GM12891 (cell line): ENCODE results near the gene SLC25A21.
"Not testable (repeated sequence)": the region's sequence is repeated elsewhere in the genome, so short reads cannot be mapped to it uniquely, and the experiment has no call there.

Experiments
- DNase-seq: peaks from one replicate; pipeline ENCODE4 v3.0.0; 2011; ENCODE audit warnings: low spot score; ENCODE audit not compliant: insufficient read length
- FAIRE-seq: peaks from 2 replicates; lab custom pipeline; 2011; peaks lifted over from hg19 to GRCh38; lab: Jason Lieb, UNC
- PAX5 ChIP-seq: IDR thresholded peaks from 2 replicates; pipeline ENCODE4 v1.6.1; 2011; ENCODE audit warnings: low read length, moderate library complexity, mild to moderate bottlenecking; ENCODE audit not compliant: insufficient read depth, severe bottlenecking
- POLR2A ChIP-seq: IDR thresholded peaks from 2 replicates; pipeline ENCODE4 v1.6.1; 2011; ENCODE audit warnings: low read depth, low read length, control low read depth
- POLR2AphosphoS5 ChIP-seq: IDR thresholded peaks from 2 replicates; pipeline ENCODE4 v1.6.1; 2011; ENCODE audit warnings: low read depth, low read length, control low read depth
- POU2F2 ChIP-seq: IDR thresholded peaks from 2 replicates; pipeline ENCODE4 v1.6.1; 2011; ENCODE audit warnings: low read depth, mild to moderate bottlenecking, control low read depth, low read length, moderate library complexity
- SPI1 ChIP-seq: IDR thresholded peaks from 2 replicates; pipeline ENCODE4 v1.6.1; 2011; ENCODE audit warnings: low read depth, low read length, control low read depth
- TAF1 ChIP-seq: IDR thresholded peaks from 2 replicates; pipeline ENCODE4 v1.6.1; 2011; ENCODE audit warnings: low read depth, low read length, control low read depth

SLC25A21 gene

DNA sequence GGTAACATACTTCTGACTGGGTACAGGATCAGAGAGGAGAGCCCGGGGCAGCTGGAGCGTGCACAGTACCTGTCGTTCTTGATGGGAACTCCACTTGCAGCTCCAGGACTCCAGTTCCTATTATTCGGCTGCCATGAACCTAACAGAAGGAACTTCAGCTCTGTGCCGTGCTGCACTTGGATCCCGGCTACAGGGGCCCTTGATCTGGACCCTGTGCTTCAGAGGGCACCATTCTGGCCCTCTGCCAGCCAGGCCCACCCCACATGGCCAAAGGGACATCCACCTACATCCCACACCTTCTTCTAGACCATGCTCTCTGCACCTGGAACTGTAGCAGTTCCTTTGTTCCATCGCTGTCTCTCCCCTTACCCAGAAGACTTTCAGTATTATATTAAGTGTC lies 452.6 kb downstream of the SLC25A21 start:
- DNase-seq: no peak
- no peak for FAIRE-seq
- TF ChIP-seq TAF1: no peak
- TF ChIP-seq SPI1: no peak
- no peak for TF ChIP-seq POLR2A
- TF ChIP-seq PAX5: no peak
- TF ChIP-seq POLR2AphosphoS5: no peak
- TF ChIP-seq POU2F2: no peak

DNA sequence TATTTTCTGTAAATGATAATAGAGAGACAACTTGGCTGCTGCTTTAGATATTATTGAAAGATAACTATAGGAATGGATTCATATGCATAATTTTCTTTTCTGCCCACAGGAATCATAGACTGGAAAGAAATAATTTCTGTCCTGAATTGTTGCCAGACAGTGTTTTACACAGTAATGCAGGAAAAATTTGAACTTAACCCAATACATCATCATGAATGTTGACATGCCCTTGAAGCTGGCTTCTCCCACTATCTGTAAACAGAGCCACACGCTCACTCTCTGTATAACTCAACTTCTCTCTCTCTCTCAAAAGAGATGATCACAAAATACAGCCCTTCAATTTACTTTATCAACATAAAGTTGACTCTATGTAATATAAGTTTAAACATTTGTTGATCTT lies 454.2 kb downstream of the SLC25A21 start:
- no peak for DNase-seq
- FAIRE-seq: no peak
- TF ChIP-seq POU2F2 (no peak), POLR2AphosphoS5 (no peak), TAF1 (no peak), PAX5 (no peak), POLR2A (no peak), SPI1 (no peak)

DNA sequence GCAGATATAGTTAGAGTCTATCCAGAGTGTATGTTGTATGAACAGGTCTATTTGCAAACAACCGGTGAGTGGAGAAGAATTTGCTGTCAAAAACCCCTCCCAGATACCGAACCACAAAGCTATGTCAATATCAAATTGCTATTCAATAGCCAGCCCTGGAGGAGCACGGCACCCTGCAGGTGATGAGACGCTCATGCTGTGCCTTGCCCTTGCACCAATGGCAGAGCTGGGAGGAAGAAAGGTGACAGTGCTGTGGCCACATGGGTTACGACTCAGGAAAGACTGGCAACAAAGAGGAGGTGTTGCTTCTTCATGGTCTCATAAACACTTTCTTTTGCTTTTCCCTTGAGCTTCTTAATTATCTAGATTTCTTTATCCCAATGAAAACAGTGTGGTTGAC lies 455.0 kb downstream of the SLC25A21 start:
- DNase-seq (no peak), FAIRE-seq (no peak)
- TF ChIP-seq POLR2AphosphoS5: no peak
- no peak for TF ChIP-seq TAF1
- TF ChIP-seq SPI1: no peak
- TF ChIP-seq POLR2A: no peak
- TF ChIP-seq PAX5: no peak
- TF ChIP-seq POU2F2: no peak

DNA sequence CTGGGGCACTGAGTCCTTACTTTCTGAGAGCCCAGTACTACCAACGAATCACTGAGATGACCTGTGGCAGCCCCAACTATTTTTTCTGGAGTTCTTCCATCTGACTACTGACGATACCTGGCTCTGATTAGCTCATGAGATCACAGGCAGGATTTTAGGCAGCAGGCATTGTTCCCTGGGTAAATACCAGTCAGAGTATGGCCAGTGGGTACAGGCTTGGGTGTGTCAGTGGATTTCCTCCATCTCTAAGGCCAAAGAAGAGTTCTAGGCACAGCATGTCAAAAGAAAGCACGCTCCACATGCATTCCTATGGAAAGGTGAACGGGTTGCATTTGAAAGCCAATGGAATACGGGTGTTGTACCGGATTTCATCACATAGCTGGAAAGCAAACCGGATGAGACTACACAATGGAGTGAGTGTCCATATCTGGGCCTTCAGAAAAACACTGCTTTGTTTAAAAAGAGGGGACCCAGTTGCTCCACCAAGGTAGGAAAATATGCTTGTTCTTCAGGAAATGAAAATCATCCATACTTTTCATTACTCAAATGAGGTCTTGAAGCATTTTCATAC lies 455.7 kb downstream of the SLC25A21 start:
- TF ChIP-seq SPI1 (no peak), POLR2A (no peak), PAX5 (no peak), POLR2AphosphoS5 (no peak), TAF1 (no peak), POU2F2 (no peak)
- no peak for DNase-seq
- no peak for FAIRE-seq

DNA sequence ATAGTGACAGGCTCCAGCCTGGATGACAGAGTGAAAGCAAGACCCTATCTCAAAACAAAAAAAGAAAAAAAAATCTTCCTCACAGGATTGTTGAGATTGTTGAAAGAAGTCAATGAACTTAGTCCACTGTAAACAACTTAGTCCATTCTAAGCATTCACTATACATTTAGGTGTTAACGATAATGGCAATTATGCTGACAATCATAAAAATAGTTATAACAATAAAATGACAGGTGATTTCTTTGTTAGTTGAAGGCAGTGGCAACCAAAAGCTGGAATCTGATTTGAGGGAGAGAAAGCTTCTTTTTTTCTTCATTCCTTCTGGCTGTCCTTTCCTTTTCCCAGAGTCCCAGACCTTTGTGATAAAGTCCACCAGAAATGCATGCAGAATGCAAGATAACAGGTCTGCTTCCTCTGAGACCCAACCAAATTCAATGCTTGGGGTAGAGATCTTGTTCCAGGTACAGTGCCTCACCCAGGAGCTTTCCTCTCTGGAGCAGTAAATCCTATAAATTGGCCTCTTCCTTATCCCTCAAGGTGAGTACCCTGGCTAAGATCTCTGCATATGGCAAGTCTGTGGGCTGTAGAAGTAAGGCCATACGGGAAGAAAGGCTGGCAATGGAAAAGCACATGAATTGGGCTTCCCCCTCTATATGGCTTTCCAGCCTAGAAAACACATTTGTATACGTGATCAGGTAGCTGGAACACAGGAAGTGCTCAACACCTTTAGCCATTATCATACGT lies 458.3 kb downstream of the SLC25A21 start:
- TF ChIP-seq TAF1: no peak
- no peak for TF ChIP-seq SPI1
- TF ChIP-seq PAX5: no peak
- no peak for TF ChIP-seq POLR2AphosphoS5
- no peak for TF ChIP-seq POLR2A
- no peak for FAIRE-seq
- DNase-seq: no peak

DNA sequence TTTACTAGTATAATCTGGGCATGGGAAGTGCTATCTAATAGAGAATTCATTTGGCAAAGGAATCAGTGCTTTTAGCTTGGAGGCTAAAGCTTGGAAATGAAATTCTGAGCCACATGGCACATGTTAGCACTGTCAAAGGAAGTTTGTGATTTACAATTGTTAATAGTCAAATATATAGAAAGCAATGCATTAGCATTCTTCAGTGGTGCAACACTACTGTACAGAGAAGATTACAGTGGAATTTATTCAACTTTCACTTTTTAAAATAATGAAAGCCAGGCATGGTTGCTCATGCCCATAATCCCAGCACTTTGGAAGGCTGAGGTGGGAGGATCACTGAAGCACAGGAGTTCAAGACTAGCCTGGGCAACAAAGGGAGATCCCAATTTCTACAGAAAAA lies 464.8 kb downstream of the SLC25A21 start:
- TF ChIP-seq POU2F2: no peak
- DNase-seq: no peak
- FAIRE-seq: no peak

DNA sequence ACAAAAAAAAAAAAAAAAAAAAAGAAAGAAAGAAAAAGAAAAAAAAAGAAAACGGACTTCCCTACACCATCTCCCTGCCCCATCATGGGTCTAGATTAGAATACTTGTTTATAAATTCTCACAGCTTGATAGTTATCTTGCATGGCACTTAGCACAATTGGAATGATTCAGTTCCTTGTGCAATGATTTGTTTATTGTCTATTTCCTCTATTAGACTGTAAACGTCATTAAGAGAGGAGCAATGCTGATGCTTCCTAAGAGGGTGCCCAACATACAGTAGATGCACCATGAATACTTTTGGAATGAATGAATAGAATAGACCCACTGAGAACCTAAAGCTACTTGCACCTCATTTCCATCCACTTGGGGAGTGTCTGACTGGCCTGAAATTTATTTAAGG lies 469.9 kb downstream of the SLC25A21 start:
- no peak for FAIRE-seq

DNA sequence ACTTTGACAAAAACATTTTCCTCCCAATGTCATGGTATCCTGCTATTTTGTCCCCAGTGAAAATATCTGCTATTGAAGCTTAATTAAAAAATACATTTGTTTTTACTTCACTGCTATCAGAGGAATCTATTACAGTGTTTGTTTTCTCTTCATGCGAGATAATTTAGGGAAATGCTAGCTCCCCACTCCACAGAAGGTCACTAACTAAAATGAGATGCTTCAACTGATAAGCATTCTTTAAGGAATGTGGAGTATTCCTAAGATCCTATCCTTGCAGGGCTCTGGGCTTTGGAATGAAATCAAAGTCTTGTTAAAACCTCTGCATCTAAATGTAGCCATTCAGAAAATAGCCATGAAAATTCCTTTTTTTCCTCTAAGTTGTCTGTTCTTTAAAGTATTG lies 471.3 kb downstream of the SLC25A21 start:
- FAIRE-seq (no peak), DNase-seq (no peak)

More for the DNA sequence above, 469.9 kb downstream of the SLC25A21 start:
- DNase-seq: no peak
- TF ChIP-seq POLR2AphosphoS5: no peak
- no peak for TF ChIP-seq PAX5
- no peak for TF ChIP-seq POU2F2
- TF ChIP-seq TAF1: no peak
- TF ChIP-seq SPI1: no peak
- TF ChIP-seq POLR2A: no peak

DNA sequence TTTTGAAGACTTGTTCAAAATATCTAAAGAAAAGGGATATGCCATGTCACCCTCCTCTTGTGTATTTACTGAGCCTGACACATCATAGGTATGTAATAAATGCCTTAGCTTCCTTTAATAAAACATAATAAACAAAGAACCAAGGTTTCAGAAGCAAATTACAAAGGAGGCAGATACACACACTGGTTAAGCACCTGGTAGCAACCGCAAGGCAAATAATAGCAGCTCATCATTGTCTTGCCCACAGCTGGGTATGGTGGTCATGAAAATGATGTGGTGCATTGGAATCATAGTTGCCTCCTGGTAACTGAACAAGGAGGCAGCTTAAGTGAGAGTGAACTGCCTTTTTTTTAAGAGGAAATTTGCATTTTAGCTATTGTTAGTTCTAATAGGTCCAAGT lies 471.8 kb downstream of the SLC25A21 start:
- no peak for TF ChIP-seq POLR2AphosphoS5
- no peak for TF ChIP-seq POLR2A
- no peak for TF ChIP-seq POU2F2
- TF ChIP-seq TAF1: no peak
- TF ChIP-seq SPI1: no peak
- no peak for TF ChIP-seq PAX5
- FAIRE-seq (no peak), DNase-seq (no peak)

More for the DNA sequence above, 471.3 kb downstream of the SLC25A21 start:
- TF ChIP-seq SPI1 (no peak), POLR2A (no peak), TAF1 (no peak), PAX5 (no peak), POLR2AphosphoS5 (no peak), POU2F2 (no peak)

DNA sequence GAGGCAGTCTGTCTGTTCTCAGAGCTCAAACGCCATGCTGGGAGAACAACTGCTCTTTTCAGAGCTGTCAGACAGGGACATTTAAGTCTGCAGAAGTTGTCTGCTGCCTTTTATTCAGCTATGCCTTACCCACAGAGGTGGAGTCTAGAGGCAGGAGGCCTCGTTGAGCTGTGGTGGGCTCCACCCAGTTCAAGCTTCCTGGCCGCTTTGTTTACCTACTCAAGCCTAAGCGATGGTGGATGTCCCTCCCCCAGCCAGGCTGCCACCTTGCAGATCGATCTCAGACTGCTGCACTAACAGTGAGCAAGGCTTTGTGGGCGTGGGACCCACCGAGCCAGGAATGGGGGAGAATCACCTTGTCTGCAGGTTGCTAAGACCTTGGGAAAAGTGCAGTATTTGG lies 473.0 kb downstream of the SLC25A21 start:
- FAIRE-seq, DNase-seq: not testable (repeated sequence)

DNA sequence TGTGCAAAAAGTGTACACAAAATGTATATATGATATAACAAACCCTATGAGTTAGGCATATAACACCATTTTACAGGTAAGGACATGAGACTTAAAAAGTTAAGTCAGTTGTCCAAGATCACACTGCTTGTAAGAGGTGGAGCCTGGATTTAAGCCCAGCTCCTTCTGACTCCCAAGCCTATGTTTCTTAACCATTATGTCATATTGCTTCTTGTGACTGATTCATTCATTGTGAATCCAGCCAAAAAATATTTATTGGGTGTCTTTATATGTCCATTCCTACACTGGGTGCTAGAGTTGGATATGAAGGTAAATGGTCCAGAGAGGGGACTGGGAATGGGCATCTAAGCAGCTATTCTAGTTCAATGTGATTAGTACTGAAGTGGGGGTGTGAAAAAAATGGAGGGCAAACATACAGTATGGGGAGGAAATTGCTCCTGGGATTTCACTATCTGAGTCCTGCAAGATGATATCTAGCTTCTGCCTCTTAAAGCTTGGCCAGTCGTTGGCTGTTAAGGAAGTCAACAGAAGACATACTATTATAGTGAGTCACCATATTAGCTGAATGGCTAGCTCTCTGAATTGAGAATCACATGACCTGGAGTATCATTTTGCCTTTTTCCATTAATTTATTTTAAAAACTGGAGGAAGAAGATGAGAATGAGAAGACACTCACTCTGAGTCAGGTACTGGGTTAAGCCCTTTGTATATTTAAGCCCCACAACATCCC lies 481.9 kb downstream of the SLC25A21 start:
- no peak for DNase-seq
- FAIRE-seq: no peak

More for the DNA sequence above, 481.9 kb downstream of the SLC25A21 start:
- TF ChIP-seq POLR2A: no peak
- no peak for TF ChIP-seq TAF1
- no peak for TF ChIP-seq POLR2AphosphoS5
- TF ChIP-seq POU2F2: no peak
- no peak for TF ChIP-seq SPI1
- no peak for TF ChIP-seq PAX5
